GM23338 (cell line): ENCODE results near the gene DAB1. TPM values are rescaled to one million over a fixed set of nuclear protein-coding genes. Genes with fewer than 3 reads are reported as not detected.

Source experiments
- ATAC-seq: fragments of 200-7000 bp; cut with Tn5 transposase; 3 replicates; pipeline ENCODE4 v1.9.1; 2020
- DNase-seq: peaks from one replicate; pipeline ENCODE4 v3.0.0-alpha.2; 2015; ENCODE audit warnings: low spot score
- H2AFZ ChIP-seq: fragments of 200-600 bp; sonication (generic); 2 replicates; pipeline ENCODE4 v1.8.0; 2016; ENCODE audit warnings: antibody characterized with exemption, mild to moderate bottlenecking, moderate library complexity
- H3F3A ChIP-seq: fragments of 200-600 bp; sonication (generic); replicated peaks from 2 replicates; pipeline ENCODE4 v1.8.0; 2017; ENCODE audit warnings: antibody characterized with exemption, mixed run types, low read depth
- H3K27ac ChIP-seq: fragments of 200-600 bp; sonication (generic); 2 replicates; pipeline ENCODE4 v1.6.1; 2016; ENCODE audit warnings: low read depth
- H3K27me3 ChIP-seq: fragments of 200-600 bp; sonication (generic); 2 replicates; pipeline ENCODE4 v1.8.0; 2016; ENCODE audit warnings: mild to moderate bottlenecking, mixed run types, moderate library complexity; ENCODE audit not compliant: insufficient read depth
- H3K36me3 ChIP-seq: fragments of 200-600 bp; sonication (generic); 2 replicates; pipeline ENCODE4 v1.8.0; 2016; ENCODE audit warnings: mild to moderate bottlenecking; ENCODE audit not compliant: insufficient read depth
- H3K4me1 ChIP-seq: fragments of 200-600 bp; sonication (generic); 2 replicates; pipeline ENCODE4 v1.8.0; 2016; ENCODE audit warnings: mild to moderate bottlenecking, moderate library complexity; ENCODE audit not compliant: insufficient read depth
- H3K4me2 ChIP-seq: fragments of 200-600 bp; sonication (generic); 2 replicates; pipeline ENCODE4 v1.7.1; 2017; ENCODE audit warnings: mixed run types
- H3K4me3 ChIP-seq: fragments of 200-600 bp; sonication (generic); 2 replicates; pipeline ENCODE4 v1.6.1; 2016; ENCODE audit warnings: mixed run types
- H3K79me2 ChIP-seq: fragments of 200-600 bp; sonication (generic); replicated peaks from 2 replicates; pipeline ENCODE4 v1.8.0; 2017; ENCODE audit warnings: mild to moderate bottlenecking; ENCODE audit not compliant: insufficient read depth
- H3K9me2 ChIP-seq: fragments of 200-600 bp; sonication (generic); 2 replicates; pipeline ENCODE4 v1.8.0; 2017; ENCODE audit not compliant: insufficient read depth
- H4K20me1 ChIP-seq: fragments of 200-600 bp; sonication (generic); replicated peaks from 2 replicates; pipeline ENCODE4 v1.8.0; 2017; ENCODE audit warnings: mild to moderate bottlenecking; ENCODE audit not compliant: insufficient read depth
- H3K27ac Mint-ChIP-seq: 2 replicates; pipeline ENCODE4 v1.8.0; 2020; ENCODE audit warnings: inconsistent platforms, mild to moderate bottlenecking, moderate library complexity, mixed read lengths
- H3K27me3 Mint-ChIP-seq: 3 replicates; pipeline ENCODE4 v1.8.0; 2022; ENCODE audit warnings: low read depth, mild to moderate bottlenecking, moderate library complexity, mixed read lengths, inconsistent platforms; ENCODE audit not compliant: insufficient read depth, poor library complexity
- H3K36me3 Mint-ChIP-seq: 3 replicates; pipeline ENCODE4 v1.8.0; 2021; ENCODE audit warnings: low read depth, mild to moderate bottlenecking, inconsistent platforms, moderate library complexity, mixed read lengths
- H3K4me1 Mint-ChIP-seq: 3 replicates; pipeline ENCODE4 v1.8.0; 2020; ENCODE audit warnings: mild to moderate bottlenecking, inconsistent platforms, mixed read lengths
- H3K4me3 Mint-ChIP-seq: 3 replicates; pipeline ENCODE4 v1.8.0; 2021; ENCODE audit warnings: moderate library complexity, mild to moderate bottlenecking, inconsistent platforms, mixed read lengths
- H3K9me3 Mint-ChIP-seq: 3 replicates; pipeline ENCODE4 v1.8.0; 2020; ENCODE audit warnings: moderate library complexity, mild to moderate bottlenecking, inconsistent platforms, mixed read lengths
- CREB1 ChIP-seq: fragments of 250-450 bp; sonication (Bioruptor Pico); IDR thresholded peaks from 2 replicates; pipeline ENCODE4 v1.5.0; 2020; ENCODE audit warnings: low read depth, mild to moderate bottlenecking, moderate library complexity
- CTCF ChIP-seq, 2 experiments: fragments of 200-600 bp in 1 of 2; sonication (generic) in 1 of 2; conservative IDR thresholded peaks; 2 replicates each; pipeline versions ENCODE4 v1.5.1 to v1.6.1; 2016 to 2017; ENCODE audit warnings: antibody characterized with exemption in 2 of 2, low read depth in 2 of 2, mild to moderate bottlenecking in 2 of 2, moderate library complexity in 1 of 2
- EZH2 ChIP-seq: fragments of 200-600 bp; sonication (generic); IDR thresholded peaks from one replicate; pipeline ENCODE4 v1.8.0; 2017; ENCODE audit warnings: antibody characterized with exemption, mild to moderate bottlenecking, low read depth; ENCODE audit not compliant: unreplicated experiment
- EZH2phosphoT487 ChIP-seq: fragments of 200-600 bp; sonication (generic); IDR thresholded peaks from one replicate; pipeline ENCODE4 v1.8.1; 2018; ENCODE audit warnings: antibody characterized with exemption; ENCODE audit not compliant: unreplicated experiment
- JUNB ChIP-seq: IDR thresholded peaks from one replicate; pipeline ENCODE4 v1.6.1; 2016; ENCODE audit warnings: antibody characterized with exemption; ENCODE audit not compliant: unreplicated experiment
- NANOG ChIP-seq: IDR thresholded peaks from 2 replicates; pipeline ENCODE4 v1.6.1; 2016; ENCODE audit warnings: antibody characterized with exemption, borderline replicate concordance
- POLR2AphosphoS5 ChIP-seq: IDR thresholded peaks from 2 replicates; pipeline ENCODE4 v1.6.1; 2016; ENCODE audit warnings: antibody characterized with exemption, low read depth
- STAT1 ChIP-seq: IDR thresholded peaks from one replicate; pipeline ENCODE4 v1.6.1; 2016; ENCODE audit warnings: antibody characterized with exemption; ENCODE audit not compliant: unreplicated experiment
- ZNF114 ChIP-seq: fragments of 250-450 bp; sonication (Bioruptor Pico); IDR thresholded peaks from 2 replicates; pipeline ENCODE4 v1.5.0; 2020; ENCODE audit warnings: mild to moderate bottlenecking, moderate library complexity
- ZNF331 ChIP-seq: fragments of 250-450 bp; sonication (Bioruptor Pico); IDR thresholded peaks from 2 replicates; pipeline ENCODE4 v1.5.0; 2020; ENCODE audit warnings: low read depth, mild to moderate bottlenecking, moderate library complexity
- polyA plus RNA-seq: library from polyadenylated mRNA; unstranded; fragments of >200 nt; fragmentation: Nextera tagmentation; extraction: Ambion mirVana; gene quantifications from 2 replicates; pipeline ENCODE4 v1.2.1, GENCODE V29; 2016
- total RNA-seq: library from RNA; depleted of rRNA; stranded (reverse); fragments of >200 nt; shearing (Covaris generic); gene quantifications from 2 replicates; pipeline ENCODE4 v1.2.3, GENCODE V29; 2014
- TF ChIP-seq, protein P1 (sequence below): IDR thresholded peaks from one replicate; pipeline ENCODE4 v1.6.1; 2018; ENCODE audit warnings: antibody characterized with exemption; ENCODE audit not compliant: unreplicated experiment

The DAB1 gene
- total and polyA plus RNA-seq, 2 experiments from 2014 or later, result 12.8 to 14.5 TPM

GRCh38 chr1:56963667-56964066 is 460.2 kb downstream of the DAB1 start:
- Histone ChIP-seq H3K9me2 (no peaks in the 10 kb centered on the region; the same call in 1 of the 2 replicates), H3K79me2 (no peaks in the 10 kb centered on the region), H3K4me2 (no peak overlapping the region), H3K36me3 (no peaks in the 10 kb centered on the region), H3K4me3 (no peak overlapping the region), H3K4me1 (no peaks in the 10 kb centered on the region), H3F3A (no peaks in the 10 kb centered on the region), H3K27me3 (no peaks in the 10 kb centered on the region), H4K20me1 (no peaks in the 10 kb centered on the region), H2AFZ (peak overlapping the region; percentile 87; the same call in 1 of the 2 replicates), H3K27ac (no peak overlapping the region)
- peaks cover 12% of the 10 kb centered on the region; the same call in 2 of the 3 replicates for H3K4me1 Mint-ChIP-seq
- TF ChIP-seq ZNF331 (CRISPR knock-in tag), result no peak
- no peak for TF ChIP-seq EZH2phosphoT487
- no peak for TF ChIP-seq ZNF114 (CRISPR knock-in tag)
- no peak for TF ChIP-seq POLR2AphosphoS5
- TF ChIP-seq STAT1, result no peak
- TF ChIP-seq CTCF (conservative IDR thresholded peaks at IDR 0.05; ENCODE audit: low read depth in 2 of 2), result no peak
- no peak for DNase-seq
- no peaks in the 10 kb centered on the region for H3K36me3 Mint-ChIP-seq
- no peak overlapping the region for H3K4me3 Mint-ChIP-seq
- H3K27me3 Mint-ChIP-seq, result peaks cover 2% of the 10 kb centered on the region
- no peak for ATAC-seq
- no peaks in the 10 kb centered on the region for H3K9me3 Mint-ChIP-seq
- H3K27ac Mint-ChIP-seq, result no peak overlapping the region; the same call in 1 of the 2 replicates

- Mint-ChIP-seq H3K27me3 (peaks cover 2% of the 10 kb centered on the region), H3K4me1 (peaks cover 12% of the 10 kb centered on the region; the same call in 2 of the 3 replicates), H3K4me3 (no peak overlapping the region), H3K36me3 (no peaks in the 10 kb centered on the region), H3K9me3 (no peaks in the 10 kb centered on the region), H3K27ac (no peak overlapping the region)
- H3F3A ChIP-seq, result no peaks in the 10 kb centered on the region
- H3K4me1 ChIP-seq, result no peaks in the 10 kb centered on the region
- H3K79me2 ChIP-seq, result no peaks in the 10 kb centered on the region
- DNase-seq (no peak), ATAC-seq (no peak)
- no peaks in the 10 kb centered on the region for H3K27me3 ChIP-seq
- no peak overlapping the region for H3K4me3 ChIP-seq
- H3K9me2 ChIP-seq, result no peaks in the 10 kb centered on the region; the same call in 1 of the 2 replicates
- H3K27ac ChIP-seq, result no peak overlapping the region
- no peak overlapping the region for H2AFZ ChIP-seq
- H3K4me2 ChIP-seq, result no peak overlapping the region
- TF ChIP-seq CREB1 (no peak), NANOG (no peak), STAT1 (no peak), EZH2 (no peak)
- no peaks in the 10 kb centered on the region for H4K20me1 ChIP-seq
- H3K36me3 ChIP-seq, result no peaks in the 10 kb centered on the region
Observed at GRCh38 chr1:56961426-56961825, 462.4 kb downstream of the DAB1 start.

DNA sequence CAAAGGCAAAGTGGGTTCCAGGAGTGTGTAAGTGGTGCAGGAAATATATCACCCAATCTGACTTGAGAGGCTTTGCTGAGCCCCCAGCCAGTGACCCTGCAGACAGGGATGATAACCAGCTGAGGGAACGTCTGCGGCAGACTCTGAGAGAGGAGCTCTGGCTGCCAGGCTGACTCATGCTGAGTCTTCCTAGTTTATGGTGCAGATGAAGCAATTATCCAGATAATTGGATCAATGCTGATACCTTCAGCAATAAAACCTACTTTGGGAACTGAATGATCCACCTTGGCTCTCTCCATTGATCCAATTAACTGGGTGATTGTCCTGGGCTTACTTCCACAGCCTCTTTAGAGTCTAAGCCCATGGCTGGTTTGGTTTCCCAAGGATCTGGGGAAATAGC is 465.3 kb downstream of the DAB1 start:
- Mint-ChIP-seq H3K36me3 (no peaks in the 10 kb centered on the region), H3K4me3 (no peak overlapping the region), H3K27ac (no peak overlapping the region), H3K4me1 (peaks cover 4% of the 10 kb centered on the region; the same call in 2 of the 3 replicates), H3K27me3 (peaks cover 2% of the 10 kb centered on the region), H3K9me3 (no peaks in the 10 kb centered on the region)
- DNase-seq (no peak), ATAC-seq (no peak)
- Histone ChIP-seq H3K27me3 (no peaks in the 10 kb centered on the region), H3K4me3 (no peak overlapping the region), H3F3A (no peaks in the 10 kb centered on the region), H3K4me1 (no peaks in the 10 kb centered on the region), H3K27ac (no peak overlapping the region), H3K4me2 (no peak overlapping the region), H4K20me1 (no peaks in the 10 kb centered on the region), H2AFZ (no peak overlapping the region), H3K36me3 (no peaks in the 10 kb centered on the region), H3K79me2 (no peaks in the 10 kb centered on the region), H3K9me2 (no peaks in the 10 kb centered on the region; the same call in 1 of the 2 replicates)
- TF ChIP-seq NANOG (no peak), EZH2 (no peak), JUNB (no peak), CTCF (conservative IDR thresholded peaks at IDR 0.05; ENCODE audit: low read depth in 2 of 2) (no peak), ZNF331 (CRISPR knock-in tag) (no peak), POLR2AphosphoS5 (no peak), ZNF114 (CRISPR knock-in tag) (no peak), EZH2phosphoT487 (no peak), CREB1 (no peak)
- TF ChIP-seq, protein P1, sequence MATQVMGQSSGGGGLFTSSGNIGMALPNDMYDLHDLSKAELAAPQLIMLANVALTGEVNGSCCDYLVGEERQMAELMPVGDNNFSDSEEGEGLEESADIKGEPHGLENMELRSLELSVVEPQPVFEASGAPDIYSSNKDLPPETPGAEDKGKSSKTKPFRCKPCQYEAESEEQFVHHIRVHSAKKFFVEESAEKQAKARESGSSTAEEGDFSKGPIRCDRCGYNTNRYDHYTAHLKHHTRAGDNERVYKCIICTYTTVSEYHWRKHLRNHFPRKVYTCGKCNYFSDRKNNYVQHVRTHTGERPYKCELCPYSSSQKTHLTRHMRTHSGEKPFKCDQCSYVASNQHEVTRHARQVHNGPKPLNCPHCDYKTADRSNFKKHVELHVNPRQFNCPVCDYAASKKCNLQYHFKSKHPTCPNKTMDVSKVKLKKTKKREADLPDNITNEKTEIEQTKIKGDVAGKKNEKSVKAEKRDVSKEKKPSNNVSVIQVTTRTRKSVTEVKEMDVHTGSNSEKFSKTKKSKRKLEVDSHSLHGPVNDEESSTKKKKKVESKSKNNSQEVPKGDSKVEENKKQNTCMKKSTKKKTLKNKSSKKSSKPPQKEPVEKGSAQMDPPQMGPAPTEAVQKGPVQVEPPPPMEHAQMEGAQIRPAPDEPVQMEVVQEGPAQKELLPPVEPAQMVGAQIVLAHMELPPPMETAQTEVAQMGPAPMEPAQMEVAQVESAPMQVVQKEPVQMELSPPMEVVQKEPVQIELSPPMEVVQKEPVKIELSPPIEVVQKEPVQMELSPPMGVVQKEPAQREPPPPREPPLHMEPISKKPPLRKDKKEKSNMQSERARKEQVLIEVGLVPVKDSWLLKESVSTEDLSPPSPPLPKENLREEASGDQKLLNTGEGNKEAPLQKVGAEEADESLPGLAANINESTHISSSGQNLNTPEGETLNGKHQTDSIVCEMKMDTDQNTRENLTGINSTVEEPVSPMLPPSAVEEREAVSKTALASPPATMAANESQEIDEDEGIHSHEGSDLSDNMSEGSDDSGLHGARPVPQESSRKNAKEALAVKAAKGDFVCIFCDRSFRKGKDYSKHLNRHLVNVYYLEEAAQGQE, result no peak
